ENCODE measurements around the gene FAM135A. TPM values are rescaled to one million over a fixed set of nuclear protein-coding genes. Genes with fewer than 3 reads are reported as not detected.
"Not testable (repeated sequence)": the region's sequence is repeated elsewhere in the genome, so short reads cannot be mapped to it uniquely, and the experiment has no call there.

FAM135A gene
- total RNA-seq, 1 donor: 16.3 TPM

DNA sequence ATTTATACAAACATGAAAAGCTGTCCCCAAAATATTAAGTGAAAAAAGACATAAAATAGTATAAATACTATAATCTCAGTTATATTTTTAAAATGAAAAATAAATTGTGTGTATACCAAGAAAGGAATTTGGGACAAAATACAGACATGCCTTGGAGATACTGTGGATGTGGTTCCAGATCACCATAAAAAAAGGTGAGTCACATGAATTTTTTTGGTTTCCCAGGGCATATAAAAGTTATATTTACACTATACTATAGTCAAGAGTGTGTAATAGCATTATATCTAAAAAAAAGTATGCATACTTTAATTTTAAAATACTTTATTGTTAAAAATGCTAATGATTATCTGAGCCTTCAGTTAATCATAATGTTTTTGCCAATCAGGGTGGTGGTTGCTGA is 136.0 kb downstream of the FAM135A start:
- Histone ChIP-seq H3K36me3 (ENCODE audit: insufficient read depth, low read length) (no peaks in the 10 kb centered on the region), H3K4me3 (ENCODE audit: insufficient read depth, low read length) (no peak overlapping the region), H3K27ac (ENCODE audit: low read depth, low read length) (no peak overlapping the region), H3K4me2 (ENCODE audit: insufficient read depth, low read length) (no peak overlapping the region), H2AFZ (ENCODE audit: low read length) (no peak overlapping the region), H3K9me3 (ENCODE audit: low read depth, low read length) (no peaks in the 10 kb centered on the region), H3K79me2 (ENCODE audit: insufficient read depth, low read length) (no peaks in the 10 kb centered on the region), H4K20me1 (ENCODE audit: insufficient read depth, low read length) (no peaks in the 10 kb centered on the region), H3K27me3 (ENCODE audit: insufficient read depth, low read length) (no peaks in the 10 kb centered on the region), H3K4me1 (ENCODE audit: insufficient read depth, low read length) (peaks cover 8% of the 10 kb centered on the region)
- TF ChIP-seq, protein P1, sequence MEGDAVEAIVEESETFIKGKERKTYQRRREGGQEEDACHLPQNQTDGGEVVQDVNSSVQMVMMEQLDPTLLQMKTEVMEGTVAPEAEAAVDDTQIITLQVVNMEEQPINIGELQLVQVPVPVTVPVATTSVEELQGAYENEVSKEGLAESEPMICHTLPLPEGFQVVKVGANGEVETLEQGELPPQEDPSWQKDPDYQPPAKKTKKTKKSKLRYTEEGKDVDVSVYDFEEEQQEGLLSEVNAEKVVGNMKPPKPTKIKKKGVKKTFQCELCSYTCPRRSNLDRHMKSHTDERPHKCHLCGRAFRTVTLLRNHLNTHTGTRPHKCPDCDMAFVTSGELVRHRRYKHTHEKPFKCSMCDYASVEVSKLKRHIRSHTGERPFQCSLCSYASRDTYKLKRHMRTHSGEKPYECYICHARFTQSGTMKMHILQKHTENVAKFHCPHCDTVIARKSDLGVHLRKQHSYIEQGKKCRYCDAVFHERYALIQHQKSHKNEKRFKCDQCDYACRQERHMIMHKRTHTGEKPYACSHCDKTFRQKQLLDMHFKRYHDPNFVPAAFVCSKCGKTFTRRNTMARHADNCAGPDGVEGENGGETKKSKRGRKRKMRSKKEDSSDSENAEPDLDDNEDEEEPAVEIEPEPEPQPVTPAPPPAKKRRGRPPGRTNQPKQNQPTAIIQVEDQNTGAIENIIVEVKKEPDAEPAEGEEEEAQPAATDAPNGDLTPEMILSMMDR (IDR thresholded peaks at IDR 0.05; ENCODE audit: extremely low read depth, low read depth, low read length): no peak
- no peak for DNase-seq (ENCODE audit: insufficient read length, low spot score, missing footprints)

DNA sequence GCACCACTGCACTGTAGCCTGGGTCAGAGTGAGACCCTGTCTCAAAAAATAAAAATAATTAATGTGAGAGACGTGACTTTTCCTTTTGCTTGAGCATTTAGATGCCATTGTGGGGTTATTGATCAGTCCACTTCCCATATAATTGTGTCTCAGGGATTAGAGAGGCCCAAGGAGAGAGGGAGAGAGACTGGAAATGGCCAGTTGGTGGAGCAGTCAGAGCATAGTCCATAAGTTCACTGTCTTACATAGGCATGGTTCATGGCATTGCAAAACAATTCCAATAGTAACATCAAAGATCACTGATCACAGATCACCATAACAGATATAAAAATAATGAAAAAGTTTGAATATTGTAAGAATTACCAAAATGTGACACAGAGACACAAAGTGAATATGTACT is 138.3 kb downstream of the FAM135A start:
- H3K4me1 ChIP-seq (ENCODE audit: insufficient read depth, low read length): peaks cover 8% of the 10 kb centered on the region
- H3K36me3 ChIP-seq (ENCODE audit: insufficient read depth, low read length): no peaks in the 10 kb centered on the region
- H4K20me1 ChIP-seq (ENCODE audit: insufficient read depth, low read length): no peaks in the 10 kb centered on the region
- no peak overlapping the region for H2AFZ ChIP-seq (ENCODE audit: low read length)
- H3K4me3 ChIP-seq (ENCODE audit: insufficient read depth, low read length): no peak overlapping the region
- no peaks in the 10 kb centered on the region for H3K79me2 ChIP-seq (ENCODE audit: insufficient read depth, low read length)
- TF ChIP-seq, protein P1 (IDR thresholded peaks at IDR 0.05; ENCODE audit: extremely low read depth, low read depth, low read length): no peak
- no peaks in the 10 kb centered on the region for H3K27me3 ChIP-seq (ENCODE audit: insufficient read depth, low read length)
- no peak overlapping the region for H3K27ac ChIP-seq (ENCODE audit: low read depth, low read length)
- H3K4me2 ChIP-seq (ENCODE audit: insufficient read depth, low read length): no peak overlapping the region
- DNase-seq (ENCODE audit: insufficient read length, low spot score, missing footprints): no peak
- H3K9me3 ChIP-seq (ENCODE audit: low read depth, low read length): no peaks in the 10 kb centered on the region

DNA sequence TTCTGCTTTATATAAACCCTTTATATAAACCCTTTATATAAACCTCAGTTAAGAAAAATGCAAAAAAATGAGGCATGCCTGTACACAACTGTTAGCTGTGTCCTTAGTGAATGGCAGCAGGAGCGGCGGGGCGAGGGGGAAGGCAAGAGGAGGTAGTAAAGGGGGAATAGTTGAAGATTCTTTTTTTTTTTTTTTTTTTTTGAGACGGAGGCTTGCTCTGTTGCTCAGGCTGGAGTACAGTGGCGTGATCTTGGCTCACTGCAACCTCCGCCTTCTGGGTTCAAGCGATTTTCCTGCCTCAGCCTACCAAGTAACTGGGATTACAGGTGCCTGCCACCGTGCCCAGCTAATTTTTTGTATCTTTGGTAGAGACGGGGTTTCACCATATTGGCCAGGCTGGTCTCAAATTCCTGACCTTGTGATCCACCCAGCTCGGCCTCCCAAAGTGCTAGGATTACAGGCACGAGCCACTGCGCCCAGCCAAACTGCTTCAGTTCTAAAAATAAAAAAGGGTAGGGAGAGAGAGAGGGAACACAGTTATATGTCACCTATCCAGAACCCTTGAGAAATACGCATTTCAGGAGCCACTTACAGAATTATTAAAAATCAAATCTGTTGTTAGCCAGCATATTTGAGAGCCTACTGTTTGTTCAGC is 139.1 kb downstream of the FAM135A start:
- not testable (repeated sequence) for H4K20me1 ChIP-seq (ENCODE audit: insufficient read depth, low read length); H3K4me1 ChIP-seq (ENCODE audit: insufficient read depth, low read length); DNase-seq (ENCODE audit: insufficient read length, low spot score, missing footprints); H2AFZ ChIP-seq (ENCODE audit: low read length); H3K79me2 ChIP-seq (ENCODE audit: insufficient read depth, low read length); H3K9me3 ChIP-seq (ENCODE audit: low read depth, low read length); H3K27me3 ChIP-seq (ENCODE audit: insufficient read depth, low read length); H3K4me3 ChIP-seq (ENCODE audit: insufficient read depth, low read length); H3K36me3 ChIP-seq (ENCODE audit: insufficient read depth, low read length); H3K4me2 ChIP-seq (ENCODE audit: insufficient read depth, low read length); H3K27ac ChIP-seq (ENCODE audit: low read depth, low read length)

DNA sequence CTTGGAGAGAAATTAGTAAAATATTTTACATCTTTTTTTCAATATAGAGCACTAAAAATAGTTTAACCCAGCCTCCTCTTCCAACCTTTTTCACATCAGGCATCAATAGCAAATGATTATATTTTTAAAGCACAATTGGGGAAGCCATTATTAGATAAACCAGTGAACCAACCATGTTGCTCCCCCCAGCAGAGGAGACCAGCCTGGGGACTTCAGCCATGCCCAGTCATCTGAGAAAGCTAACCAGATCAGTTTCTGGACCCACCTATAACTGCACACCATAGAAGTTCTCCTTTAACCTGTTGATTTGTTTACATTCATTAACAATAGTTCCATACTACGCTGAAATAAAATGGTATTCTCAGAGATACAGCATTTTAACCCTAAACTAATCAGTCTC is 139.7 kb downstream of the FAM135A start:
- DNase-seq (ENCODE audit: insufficient read length, low spot score, missing footprints): no peak
- TF ChIP-seq, protein P1 (IDR thresholded peaks at IDR 0.05; ENCODE audit: extremely low read depth, low read depth, low read length): no peak
- Histone ChIP-seq H3K4me1 (ENCODE audit: insufficient read depth, low read length) (peaks cover 8% of the 10 kb centered on the region), H2AFZ (ENCODE audit: low read length) (no peak overlapping the region), H3K36me3 (ENCODE audit: insufficient read depth, low read length) (no peaks in the 10 kb centered on the region), H3K4me3 (ENCODE audit: insufficient read depth, low read length) (no peak overlapping the region), H3K4me2 (ENCODE audit: insufficient read depth, low read length) (no peak overlapping the region), H4K20me1 (ENCODE audit: insufficient read depth, low read length) (no peaks in the 10 kb centered on the region), H3K9me3 (ENCODE audit: low read depth, low read length) (no peaks in the 10 kb centered on the region), H3K79me2 (ENCODE audit: insufficient read depth, low read length) (no peaks in the 10 kb centered on the region), H3K27ac (ENCODE audit: low read depth, low read length) (no peak overlapping the region), H3K27me3 (ENCODE audit: insufficient read depth, low read length) (no peaks in the 10 kb centered on the region)

Measured in osteoblast (primary cell).